Ovary (tissue), 9 donors: ENCODE data around the gene MTHFR. TPM values are rescaled to one million over a fixed set of nuclear protein-coding genes. Genes with fewer than 3 reads are reported as not detected.

Experiments used
- DNase-seq, 5 donors: peaks; one replicate each; pipeline ENCODE4 v3.0.0-alpha.2; 2019 to 2020
- H3K27ac ChIP-seq, 2 donors: fragments of 200-600 bp; one replicate each; pipeline versions ENCODE4 v1.5.1 to v1.8.0; 2019 to 2022
- H3K27me3 ChIP-seq: fragments of 200-600 bp; one replicate; pipeline ENCODE4 v1.8.0; 2022
- H3K36me3 ChIP-seq: fragments of 200-600 bp; sonication (generic); one replicate; pipeline ENCODE4 v1.5.1; 2019
- H3K4me1 ChIP-seq: one replicate; pipeline ENCODE4 v1.8.1; 2013; ENCODE audit warnings: mild to moderate bottlenecking, moderate library complexity; ENCODE audit not compliant: insufficient read depth
- H3K4me3 ChIP-seq: fragments of 200-600 bp; sonication (generic); one replicate; pipeline ENCODE4 v1.5.1; 2017
- H3K9me3 ChIP-seq, 2 donors: fragments of 200-600 bp in 1 of 2; sonication (generic) in 1 of 2; one replicate each; pipeline versions ENCODE4 v1.5.1 to v1.8.1; 2013 to 2019; ENCODE audit warnings: mild to moderate bottlenecking in 1 of 2, moderate library complexity in 1 of 2
- EP300 ChIP-seq: sonication (generic); formaldehyde crosslinking; IDR thresholded peaks from one replicate; pipeline ENCODE4 v1.6.1; 2017; ENCODE audit warnings: antibody characterized with exemption
- POLR2A ChIP-seq: fragments of 450-650 bp; IDR thresholded peaks from one replicate; pipeline ENCODE4 v1.6.1; 2017; ENCODE audit warnings: antibody characterized with exemption, mild to moderate bottlenecking, moderate library complexity
- whole genome bisulfite sequencing, 3 donors: extraction: QIAGEN DNeasy Blood & Tissue Kit in 1 of 3; methylation state at CpG; one replicate each; pipeline versions ENCODE4 v1.1.5 to v1.1.7; 2013 to 2017; 5-methylcytosine and 5-hydroxymethylcytosine counted together
- intact Hi-C, 4 donors: fragments of 100-400 bp; cut with DNase I; formaldehyde crosslinking; loops; one replicate each; pipeline versions ENCODE4 v1.11.0 to v1.15.1; 2022 to 2023
- polyA plus RNA-seq, 2 donors: library from polyadenylated mRNA; stranded (reverse); fragments of 200-250 nt in 1 of 2; fragments of 350-450 nt in 1 of 2; fragmentation: Illumina TruSeq in 1 of 2; extraction: RNeasy Lipid Tissue Mini Kit (QIAGEN cat#74804) in 1 of 2; gene quantifications; one replicate each; pipeline ENCODE4 v1.2.3, GENCODE V29; 2013 to 2014
- total RNA-seq, 7 donors: library from RNA; depleted of rRNA in 2 of 7; stranded (reverse); fragments of >200 nt in 2 of 7; fragmentation: NEBNext Ultra II Directional in 3 of 7; extraction: Animal tissue kit (Norgen Biotek cat#: 25700) in 3 of 7; gene quantifications; one replicate each; pipeline versions ENCODE4 v1.1.0 to v1.2.4, GENCODE V29; 2016 to 2023
- TF ChIP-seq, protein P1 (sequence below), 3 donors: fragments of 450-650 bp in 2 of 3; fragments of 200-600 bp in 1 of 3; IDR thresholded peaks; one replicate each; pipeline versions ENCODE4 v1.5.1 to v1.8.0; 2016 to 2022; ENCODE audit warnings: antibody characterized with exemption in 3 of 3, mild to moderate bottlenecking in 1 of 3
- donor health status: DM: no; HTN: no; CAD: no; lungs with moderate emphysema.
- donor health status: DM: no; HTN: no; CAD: no.
- donor health status: Bipolar disorder and iron deficiency.
- donor health status: DM: yes; HTN: yes; CAD: no.
- donor health status: DM: no; HTN: no; CAD: no.
- donor health status: DM: yes; HTN: yes; CAD: no.

MTHFR gene
- total and polyA plus RNA-seq, 9 donors, result 13.1 to 161 (median 55.6) TPM

DNA sequence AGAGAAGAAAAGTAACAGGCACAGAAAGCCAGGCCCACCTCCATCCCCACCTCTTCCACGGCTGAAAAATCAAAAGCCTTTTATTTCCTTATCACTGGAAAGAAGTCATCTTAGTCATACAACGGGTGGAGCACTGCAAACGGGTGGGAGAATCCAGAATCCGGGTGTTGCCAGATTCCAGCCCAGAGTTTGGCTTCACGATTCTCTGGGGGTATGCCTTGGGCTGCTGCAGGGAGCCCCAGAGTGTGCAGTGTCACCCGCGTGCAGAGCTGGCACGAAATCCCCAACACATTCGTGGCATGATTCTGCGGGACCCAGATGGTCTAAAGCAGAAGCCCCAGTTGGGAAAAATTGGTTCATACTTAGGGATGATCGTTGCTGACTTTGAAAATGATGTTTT, 44.4 kb upstream of the MTHFR start:
- DNase-seq, result no peak
- TF ChIP-seq, protein P1, sequence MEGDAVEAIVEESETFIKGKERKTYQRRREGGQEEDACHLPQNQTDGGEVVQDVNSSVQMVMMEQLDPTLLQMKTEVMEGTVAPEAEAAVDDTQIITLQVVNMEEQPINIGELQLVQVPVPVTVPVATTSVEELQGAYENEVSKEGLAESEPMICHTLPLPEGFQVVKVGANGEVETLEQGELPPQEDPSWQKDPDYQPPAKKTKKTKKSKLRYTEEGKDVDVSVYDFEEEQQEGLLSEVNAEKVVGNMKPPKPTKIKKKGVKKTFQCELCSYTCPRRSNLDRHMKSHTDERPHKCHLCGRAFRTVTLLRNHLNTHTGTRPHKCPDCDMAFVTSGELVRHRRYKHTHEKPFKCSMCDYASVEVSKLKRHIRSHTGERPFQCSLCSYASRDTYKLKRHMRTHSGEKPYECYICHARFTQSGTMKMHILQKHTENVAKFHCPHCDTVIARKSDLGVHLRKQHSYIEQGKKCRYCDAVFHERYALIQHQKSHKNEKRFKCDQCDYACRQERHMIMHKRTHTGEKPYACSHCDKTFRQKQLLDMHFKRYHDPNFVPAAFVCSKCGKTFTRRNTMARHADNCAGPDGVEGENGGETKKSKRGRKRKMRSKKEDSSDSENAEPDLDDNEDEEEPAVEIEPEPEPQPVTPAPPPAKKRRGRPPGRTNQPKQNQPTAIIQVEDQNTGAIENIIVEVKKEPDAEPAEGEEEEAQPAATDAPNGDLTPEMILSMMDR (IDR thresholded peaks at IDR 0.05), result no peak
- TF ChIP-seq EP300 (no peak), POLR2A (no peak)
- intact Hi-C loops, result loop anchor here in 1 of 4 donors (10.0 kb wide), 1 partner anchor 245 kb away; no protein-coding TSS in a partner anchor
- H3K27me3 ChIP-seq, result no peaks in the 10 kb centered on the region
- H3K9me3 ChIP-seq, result no peaks in the 10 kb centered on the region
- H3K36me3 ChIP-seq, result no peaks in the 10 kb centered on the region
- WGBS, 3 donors, result 43 to 54% (median 43%) methylated on average over 11 of the region's 11 CpGs
- no peak overlapping the region for H3K27ac ChIP-seq
- no peaks in the 10 kb centered on the region for H3K4me1 ChIP-seq
- no peak overlapping the region for H3K4me3 ChIP-seq

DNA sequence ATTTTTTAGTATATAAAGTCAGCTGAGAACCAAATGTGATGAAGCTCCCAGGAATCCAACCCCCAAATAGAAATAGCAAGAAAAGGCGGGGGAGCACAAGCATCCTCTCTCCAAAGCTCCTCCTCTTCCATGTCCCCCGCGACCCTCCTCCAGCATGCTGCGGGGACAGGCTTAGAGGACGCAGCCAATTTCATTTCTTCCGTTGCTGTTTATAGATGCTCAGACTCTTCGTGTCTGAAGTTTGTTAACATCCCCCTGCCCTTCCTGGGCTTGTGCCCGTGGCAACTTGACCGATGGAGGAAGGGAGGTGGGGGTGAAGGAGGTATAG, 42.6 kb upstream of the MTHFR start:
- TF ChIP-seq POLR2A (no peak), EP300 (no peak)
- TF ChIP-seq, protein P1 (IDR thresholded peaks at IDR 0.05), result no peak
- H3K9me3 ChIP-seq, result no peaks in the 10 kb centered on the region
- H3K4me1 ChIP-seq, result no peaks in the 10 kb centered on the region
- H3K36me3 ChIP-seq, result no peaks in the 10 kb centered on the region
- DNase-seq, result no peak
- intact Hi-C loops, result loop anchor here in 3 of 4 donors (10.0 kb wide), 3 partner anchors 46 to 356 kb away; no protein-coding TSS in a partner anchor
- no peaks in the 10 kb centered on the region for H3K27me3 ChIP-seq
- no peak overlapping the region for H3K27ac ChIP-seq
- H3K4me3 ChIP-seq, result no peak overlapping the region
- WGBS, 3 donors, result 24 to 41% (median 29%) methylated on average over 9 of the region's 9 CpGs

DNA sequence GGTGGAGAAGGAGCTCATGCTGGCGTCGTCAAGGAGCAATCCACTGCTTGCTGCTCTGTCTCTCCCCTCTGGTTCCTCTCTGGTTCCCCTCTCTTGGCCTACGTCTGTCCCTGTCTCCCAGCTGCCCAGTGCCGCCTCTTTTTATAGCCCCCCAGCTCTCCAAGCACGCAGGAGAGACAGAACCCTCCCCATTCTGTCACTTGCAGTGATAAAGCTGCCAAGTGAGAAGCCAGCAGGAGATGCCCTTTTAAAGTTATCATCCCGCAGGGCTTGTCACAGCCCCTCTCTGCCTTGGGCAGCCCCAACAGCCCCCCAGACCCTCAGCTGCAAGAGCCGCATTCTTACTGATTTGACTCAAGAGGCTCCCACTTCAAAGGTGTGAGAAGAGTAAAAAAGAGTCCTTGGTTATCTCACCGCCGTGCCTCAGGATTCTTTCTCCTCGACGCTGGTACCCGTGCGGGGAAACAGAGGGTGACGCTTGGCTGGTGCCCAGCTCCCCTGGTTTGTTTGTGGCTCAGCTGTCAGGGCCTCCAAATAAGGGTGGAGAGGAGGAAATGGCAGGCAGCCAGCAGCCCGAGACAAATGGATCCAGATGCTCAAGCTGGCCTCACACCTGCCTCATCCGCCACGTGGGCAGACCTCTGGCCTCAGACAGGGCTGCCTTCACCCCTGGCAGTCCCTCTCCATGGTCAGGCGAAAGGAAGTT, 42.1 kb upstream of the MTHFR start, which contains the start of gene NPPA:
NPPA (minus strand) TSS at position 117 of the 706 bp plus-strand sequence; CDS start at position 18, 99 bp downstream.
- no peaks in the 10 kb centered on the region for H3K9me3 ChIP-seq
- DNase-seq, result no peak
- no peak within 1 kb of the TSS for H3K27ac ChIP-seq
- H3K4me1 ChIP-seq, result no peaks in the 10 kb centered on the region
- intact Hi-C loops, result loop anchor here in 3 of 4 donors (10.0 kb wide), 3 partner anchors 47 to 357 kb away; no protein-coding TSS in a partner anchor
- TF ChIP-seq, protein P1 (IDR thresholded peaks at IDR 0.05), result no peak
- TF ChIP-seq POLR2A, result no peak
- TF ChIP-seq EP300, result no peak
- H3K27me3 ChIP-seq, result no peaks in the 10 kb centered on the region
- WGBS, 3 donors, result 37 to 45% (median 41%) methylated on average over 18 of the region's 18 CpGs
- no peaks in the 10 kb centered on the region for H3K36me3 ChIP-seq
- no peak within 1 kb of the TSS for H3K4me3 ChIP-seq

DNA sequence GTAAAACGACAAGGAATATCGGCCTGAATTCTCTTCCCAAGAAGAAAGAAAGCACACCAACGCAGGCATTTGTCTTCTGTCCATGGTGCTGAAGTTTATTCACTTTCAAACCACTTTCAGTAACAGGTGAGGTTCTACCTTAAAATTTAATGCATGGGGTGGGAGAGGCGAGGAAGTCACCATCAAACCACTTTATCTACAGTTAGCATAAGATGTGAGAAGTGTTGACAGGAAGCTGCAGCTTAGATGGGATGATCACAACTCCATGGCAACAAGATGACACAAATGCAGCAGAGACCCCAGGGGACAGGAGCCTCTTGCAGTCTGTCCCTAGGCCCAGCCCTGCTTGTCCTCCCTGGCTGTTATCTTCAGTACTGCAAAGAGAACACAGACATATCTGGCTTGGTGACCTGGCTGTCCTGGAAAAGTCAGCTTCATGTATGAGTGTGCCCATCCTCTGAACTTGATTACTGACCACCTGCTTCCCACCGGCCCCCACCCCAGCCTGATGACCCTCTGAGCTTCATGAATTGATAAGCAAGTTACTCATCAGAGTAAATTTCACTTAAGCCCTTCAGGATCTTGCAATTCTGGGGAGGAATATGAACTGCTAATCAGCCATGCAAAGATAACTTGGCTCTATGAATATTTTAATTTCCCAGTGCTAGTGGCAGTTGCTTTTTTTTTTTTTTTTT, 40.0 kb upstream of the MTHFR start:
- H3K27me3 ChIP-seq, result no peaks in the 10 kb centered on the region
- intact Hi-C loops, result loop anchor here in 3 of 4 donors (10.0 kb wide), 3 partner anchors 49 to 359 kb away; no protein-coding TSS in a partner anchor
- no peaks in the 10 kb centered on the region for H3K36me3 ChIP-seq

More for the DNA sequence above, 40.0 kb upstream of the MTHFR start:
- TF ChIP-seq, protein P1 (IDR thresholded peaks at IDR 0.05), result no peak
- no peak for TF ChIP-seq POLR2A
- Histone ChIP-seq H3K4me3 (no peak overlapping the region), H3K27ac (no peak overlapping the region), H3K4me1 (peaks cover 6% of the 10 kb centered on the region), H3K9me3 (no peaks in the 10 kb centered on the region)
- DNase-seq, result no peak
- WGBS, 3 donors, result 35 to 38% (median 36%) methylated on average over 5 of the region's 5 CpGs
